Lung (tissue), 12 donors: ENCODE measurements around the gene CRAMP1. TPM values are rescaled to one million over a fixed set of nuclear protein-coding genes. Genes with fewer than 3 reads are reported as not detected.
"Not testable (repeated sequence)": the region's sequence is repeated elsewhere in the genome, so short reads cannot be mapped to it uniquely, and the experiment has no call there.

Source experiments
- ATAC-seq: fragments of 200-7000 bp; cut with Tn5 transposase; one replicate; pipeline ENCODE4 v1.9.1; 2020; ENCODE audit warnings: moderate number of reproducible peaks; ENCODE audit not compliant: insufficient read depth, low FRiP score
- DNase-seq, 3 donors: peaks; one replicate each; pipeline ENCODE4 v3.0.0-alpha.2; 2013 to 2017
- H3K27ac ChIP-seq, 2 donors: one replicate each; pipeline ENCODE4 v1.5.1; 2013; ENCODE audit warnings: mild to moderate bottlenecking in 2 of 2, moderate library complexity in 2 of 2, control low read depth in 1 of 2, inconsistent platforms in 1 of 2, low read depth in 1 of 2, low read length in 1 of 2
- H3K27me3 ChIP-seq, 3 donors: one replicate each; pipeline ENCODE4 v1.5.1; 2013; ENCODE audit warnings: low read length in 2 of 3; ENCODE audit not compliant: control insufficient read depth in 3 of 3, insufficient read depth in 3 of 3
- H3K36me3 ChIP-seq, 4 donors: one replicate each; pipeline ENCODE4 v1.5.1; 2013; ENCODE audit warnings: low read length in 4 of 4, mild to moderate bottlenecking in 1 of 4, moderate library complexity in 1 of 4; ENCODE audit not compliant: control insufficient read depth in 4 of 4, insufficient read depth in 4 of 4
- H3K4me1 ChIP-seq, 5 donors: one replicate each; pipeline ENCODE4 v1.5.1; 2013; ENCODE audit warnings: low read length in 5 of 5, mild to moderate bottlenecking in 2 of 5, moderate library complexity in 1 of 5; ENCODE audit not compliant: control insufficient read depth in 5 of 5, insufficient read depth in 5 of 5
- H3K4me3 ChIP-seq: one replicate; pipeline ENCODE4 v1.5.1; 2013; ENCODE audit warnings: mild to moderate bottlenecking, control low read depth, moderate library complexity
- H3K9ac ChIP-seq, 2 donors: one replicate each; pipeline ENCODE4 v1.5.1; 2013; ENCODE audit warnings: low read length in 2 of 2, control low read depth in 1 of 2; ENCODE audit not compliant: insufficient read depth in 1 of 2
- H3K9me3 ChIP-seq, 4 donors: one replicate each; pipeline ENCODE4 v1.5.1; 2013; ENCODE audit warnings: low read length in 3 of 4, mild to moderate bottlenecking in 1 of 4, moderate library complexity in 1 of 4; ENCODE audit not compliant: control insufficient read depth in 4 of 4, insufficient read depth in 3 of 4
- CTCF ChIP-seq: IDR thresholded peaks from 2 replicates; pipeline ENCODE4 v1.5.1; 2012; ENCODE audit warnings: mild to moderate bottlenecking; ENCODE audit errors: control extremely low read depth, extremely low read depth
- WGBS, 2 donors: extraction: QIAGEN DNeasy Blood & Tissue Kit; methylation state at CpG; one replicate each; pipeline ENCODE4 v1.1.7; 2013; 5-methylcytosine and 5-hydroxymethylcytosine counted together
- polyA plus RNA-seq, 2 donors: library from polyadenylated mRNA; stranded (reverse); fragments of 200-250 nt; gene quantifications; one replicate each; pipeline ENCODE4 v1.2.1, GENCODE V29; 2013
- total RNA-seq, 2 donors: library from RNA; depleted of rRNA in 1 of 2; stranded (reverse); fragments of >200 nt in 1 of 2; gene quantifications; one replicate each; pipeline ENCODE4 v1.2.1, GENCODE V29; 2014 to 2021
- donor health status: control.
- donor health status: control.
- donor health status: Bipolar disorder and iron deficiency.
- donor health status: healthy.
- donor health status: DM: yes; HTN: yes; CAD: no.

The CRAMP1 gene
- total and polyA plus RNA-seq, 4 donors, result 6.6 to 20.4 (median 12.5) TPM

- peaks cover 0 to 27% (median 6%) of the 10 kb centered on the region in 4 donors for H3K36me3 ChIP-seq
- no peaks in the 10 kb centered on the region for H3K9me3 ChIP-seq
- ATAC-seq (no peak), DNase-seq (no peak)
- H3K27ac ChIP-seq, result no peak overlapping the region
- H3K4me3 ChIP-seq, result no peak overlapping the region
- WGBS, 2 donors, result 91 to 93% methylated on average over 16 of the region's 16 CpGs
- no peak for TF ChIP-seq CTCF
- no peaks in the 10 kb centered on the region for H3K4me1 ChIP-seq
- no peak overlapping the region for H3K9ac ChIP-seq
- H3K27me3 ChIP-seq, result no peaks in the 10 kb centered on the region
Measured at GRCh38 chr16:1592446-1592845, 19.7 kb upstream of the CRAMP1 start.

GRCh38 chr16:1595511-1595910 lies 16.6 kb upstream of the CRAMP1 start:
- WGBS, 2 donors, result 70 to 79% methylated on average over 5 of the region's 5 CpGs

GRCh38 chr16:1596516-1596915 lies 15.6 kb upstream of the CRAMP1 start:
- ATAC-seq, result no peak
- peaks cover 0 to 2% (median 0%) of the 10 kb centered on the region in 5 donors for H3K4me1 ChIP-seq
- no peak overlapping the region for H3K9ac ChIP-seq
- peaks cover under 1 to 16% (median 5%) of the 10 kb centered on the region in 4 donors for H3K36me3 ChIP-seq
- no peaks in the 10 kb centered on the region for H3K27me3 ChIP-seq
- H3K9me3 ChIP-seq, result no peaks in the 10 kb centered on the region
- no peak overlapping the region for H3K27ac ChIP-seq
- no peak for TF ChIP-seq CTCF
- no peak overlapping the region for H3K4me3 ChIP-seq
- WGBS, 2 donors, result 91 to 93% methylated on average over 12 of the region's 12 CpGs
- DNase-seq, result no peak

More at GRCh38 chr16:1595511-1595910, 16.6 kb upstream of the CRAMP1 start:
- not testable (repeated sequence) for H3K4me1 ChIP-seq, H3K4me3 ChIP-seq, H3K27me3 ChIP-seq, H3K9me3 ChIP-seq, H3K27ac ChIP-seq, H3K9ac ChIP-seq, DNase-seq, ATAC-seq
- peaks cover 0 to 21% (median 2%) of the 10 kb centered on the region in 4 donors for H3K36me3 ChIP-seq

GRCh38 chr16:1597154-1597553 lies 15.0 kb upstream of the CRAMP1 start:
- no peak for TF ChIP-seq CTCF
- Histone ChIP-seq H3K36me3 (peaks cover 6 to 13% (median 8%) of the 10 kb centered on the region in 4 donors), H3K27ac (no peak overlapping the region), H3K27me3 (no peaks in the 10 kb centered on the region), H3K9ac (no peak overlapping the region), H3K9me3 (no peaks in the 10 kb centered on the region), H3K4me1 (peaks cover 0 to 2% (median 0%) of the 10 kb centered on the region in 5 donors), H3K4me3 (no peak overlapping the region)
- 75 to 90% methylated on average over 13 of the region's 13 CpGs for WGBS, 2 donors
- no peak for ATAC-seq
- DNase-seq, result no peak
